Fibroblast of lung (primary cell): ENCODE data around the gene HOXB7. TPM values are rescaled to one million over a fixed set of nuclear protein-coding genes. Genes with fewer than 3 reads are reported as not detected.

Source experiments
- DNase-seq, 2 donors: peaks; one replicate each; pipeline versions ENCODE4 v3.0.0 to v3.0.0-alpha.2; 2010; ENCODE audit warnings: low read depth in 2 of 2
- H2AFZ ChIP-seq: 2 replicates; pipeline ENCODE4 v1.5.1; 2012; ENCODE audit warnings: low read length, control low read depth, inconsistent platforms
- H3K27ac ChIP-seq: 2 replicates; pipeline ENCODE4 v1.5.1; 2011; ENCODE audit warnings: low read length, control low read depth; ENCODE audit not compliant: insufficient read depth
- H3K27me3 ChIP-seq: 2 replicates; pipeline ENCODE4 v1.5.1; 2011; ENCODE audit warnings: mild to moderate bottlenecking, low read length; ENCODE audit not compliant: control insufficient read depth, insufficient read depth
- H3K36me3 ChIP-seq: 2 replicates; pipeline ENCODE4 v1.5.1; 2011; ENCODE audit warnings: low read length; ENCODE audit not compliant: control insufficient read depth, insufficient read depth
- H3K4me1 ChIP-seq: 2 replicates; pipeline ENCODE4 v1.5.1; 2011; ENCODE audit warnings: low read length; ENCODE audit not compliant: control insufficient read depth, insufficient read depth; ENCODE audit errors: extremely low read depth
- H3K4me2 ChIP-seq: 2 replicates; pipeline ENCODE4 v1.5.1; 2011; ENCODE audit warnings: low read length, control low read depth; ENCODE audit not compliant: insufficient read depth; ENCODE audit errors: extremely low read depth
- H3K4me3 ChIP-seq, 4 experiments: fragments of 200-600 bp in 1 of 4; sonication (generic) in 1 of 4; replicated peaks in 1 of 4; 2 replicates each; pipeline ENCODE4 v1.5.1; 2011 to 2016; ENCODE audit warnings: low read length in 4 of 4, low read depth in 3 of 4, mild to moderate bottlenecking in 3 of 4, control low read depth in 2 of 4, inconsistent platforms in 1 of 4, mixed read lengths in 1 of 4; ENCODE audit not compliant: insufficient read depth in 1 of 4; ENCODE audit errors: control extremely low read depth in 1 of 4
- H3K79me2 ChIP-seq: 2 replicates; pipeline ENCODE4 v1.5.1; 2012; ENCODE audit warnings: mild to moderate bottlenecking, low read length, inconsistent platforms; ENCODE audit not compliant: control insufficient read depth, insufficient read depth
- H3K9ac ChIP-seq: 2 replicates; pipeline ENCODE4 v1.5.1; 2011; ENCODE audit warnings: mild to moderate bottlenecking, low read length, control low read depth; ENCODE audit not compliant: insufficient read depth
- H3K9me3 ChIP-seq: 2 replicates; pipeline ENCODE4 v1.5.1; 2012; ENCODE audit warnings: low read depth, low read length; ENCODE audit not compliant: control insufficient read depth, insufficient read depth
- H4K20me1 ChIP-seq: 2 replicates; pipeline ENCODE4 v1.5.1; 2011; ENCODE audit warnings: low read length; ENCODE audit not compliant: control insufficient read depth, insufficient read depth; ENCODE audit errors: extremely low read depth
- EZH2 ChIP-seq: IDR thresholded peaks from 2 replicates; pipeline ENCODE4 v1.5.1; 2012; ENCODE audit warnings: low read length, control low read depth, mild to moderate bottlenecking; ENCODE audit errors: missing control alignments
- polyA plus RNA-seq, 2 donors: library from polyadenylated mRNA; depleted of rRNA in 1 of 2; stranded (reverse) in 1 of 2; unstranded in 1 of 2; fragments of >200 nt; gene quantifications; 2 replicates each; pipeline ENCODE4 v1.2.1, GENCODE V29; 2011 to 2012; ENCODE audit warnings: missing spikeins in 1 of 2
- total RNA-seq: library from RNA; depleted of rRNA; stranded (reverse); fragments of >200 nt; gene quantifications from 2 replicates; pipeline ENCODE4 v1.2.1, GENCODE V29; 2014
- TF ChIP-seq, protein P1 (sequence below), 2 donors: IDR thresholded peaks in 1 of 2; conservative IDR thresholded peaks in 1 of 2; 1 replicate in 1 of 2; 2 replicates in 1 of 2; pipeline ENCODE4 v1.5.1; 2011 to 2012; ENCODE audit warnings: low read length in 2 of 2, control low read depth in 1 of 2, inconsistent platforms in 1 of 2, low read depth in 1 of 2, mild to moderate bottlenecking in 1 of 2

HOXB7 gene
- total and polyA plus RNA-seq, 2 donors (not counting 1 experiment from before 2014, with no cell fraction given) = 7.4 to 12.7 TPM

DNA sequence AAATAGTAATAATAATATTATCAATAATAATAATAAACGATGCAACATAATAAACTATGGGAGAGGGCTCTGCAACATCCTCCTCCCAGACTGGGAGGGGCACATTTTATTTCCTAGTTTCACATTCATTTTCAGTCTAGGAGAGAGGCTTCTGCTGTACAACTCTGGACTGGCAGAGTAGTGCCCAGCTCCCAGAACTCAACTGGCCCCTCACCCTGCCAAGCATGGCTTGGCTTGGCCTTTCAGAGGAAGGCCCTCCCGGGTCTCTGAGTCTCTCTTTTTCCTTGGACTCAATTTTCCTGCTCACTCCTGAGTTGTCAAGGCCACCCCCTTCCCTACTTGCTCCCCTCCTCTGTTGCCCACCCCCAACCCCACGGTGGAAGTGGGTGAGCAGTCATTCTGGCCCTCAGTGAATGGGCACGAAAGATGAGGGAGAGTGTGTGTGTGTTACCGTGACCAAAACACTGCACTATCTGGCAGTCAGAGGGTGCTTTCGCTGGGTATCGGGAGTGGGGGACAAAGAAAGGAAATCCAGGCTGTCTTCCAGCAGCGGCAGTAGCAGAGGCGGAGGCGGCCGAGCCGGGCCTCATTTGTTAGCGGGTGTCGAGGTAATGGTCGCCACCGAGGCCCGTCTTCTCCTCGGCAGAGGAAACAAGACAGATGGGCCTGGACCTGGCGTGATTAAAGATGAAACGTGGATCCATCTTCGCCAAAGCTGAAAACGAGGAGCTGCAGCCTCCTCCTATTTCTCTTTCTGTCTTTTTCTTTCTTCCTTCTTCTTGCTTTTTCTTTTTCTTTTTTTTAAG, 34.9 kb downstream of the HOXB7 start:
- H2AFZ ChIP-seq = no peak overlapping the region

DNA sequence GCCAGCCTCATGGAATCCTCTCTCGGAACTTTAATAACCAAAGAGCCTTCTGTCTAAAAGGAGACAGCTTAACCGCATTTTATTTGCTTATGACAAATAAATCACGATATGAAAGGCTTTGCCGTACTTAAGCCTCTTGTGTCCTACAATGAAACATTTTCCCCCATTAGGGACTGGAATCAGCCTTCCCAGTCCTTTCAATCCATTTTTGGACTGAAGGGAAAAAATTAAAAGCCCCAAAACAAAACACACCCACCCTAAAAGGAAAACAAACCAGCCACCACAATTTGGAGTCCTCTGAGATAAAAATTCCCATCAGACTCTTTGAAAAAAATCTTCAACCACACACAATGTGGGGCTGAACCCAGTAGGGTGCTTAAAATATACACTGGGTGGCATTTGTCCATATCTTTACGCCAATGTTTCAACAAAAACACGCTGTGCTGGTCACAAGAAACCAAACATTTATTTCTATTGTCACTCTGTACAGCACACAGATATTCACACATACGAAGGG, 35.7 kb downstream of the HOXB7 start:
- Histone ChIP-seq H3K36me3 (peaks cover 3% of the 10 kb centered on the region), H3K27ac (peak overlapping the region; percentile 98), H3K9me3 (no peaks in the 10 kb centered on the region), H3K27me3 (no peaks in the 10 kb centered on the region), H3K4me3 (peak overlapping the region; percentile 25 to 98 (median 53)), H3K9ac (no peak overlapping the region), H3K4me2 (peak overlapping the region; percentile 86), H4K20me1 (no peaks in the 10 kb centered on the region), H2AFZ (no peak overlapping the region), H3K79me2 (peaks cover 99% of the 10 kb centered on the region), H3K4me1 (peaks cover 14% of the 10 kb centered on the region)
- no peak for TF ChIP-seq EZH2
- TF ChIP-seq, protein P1, sequence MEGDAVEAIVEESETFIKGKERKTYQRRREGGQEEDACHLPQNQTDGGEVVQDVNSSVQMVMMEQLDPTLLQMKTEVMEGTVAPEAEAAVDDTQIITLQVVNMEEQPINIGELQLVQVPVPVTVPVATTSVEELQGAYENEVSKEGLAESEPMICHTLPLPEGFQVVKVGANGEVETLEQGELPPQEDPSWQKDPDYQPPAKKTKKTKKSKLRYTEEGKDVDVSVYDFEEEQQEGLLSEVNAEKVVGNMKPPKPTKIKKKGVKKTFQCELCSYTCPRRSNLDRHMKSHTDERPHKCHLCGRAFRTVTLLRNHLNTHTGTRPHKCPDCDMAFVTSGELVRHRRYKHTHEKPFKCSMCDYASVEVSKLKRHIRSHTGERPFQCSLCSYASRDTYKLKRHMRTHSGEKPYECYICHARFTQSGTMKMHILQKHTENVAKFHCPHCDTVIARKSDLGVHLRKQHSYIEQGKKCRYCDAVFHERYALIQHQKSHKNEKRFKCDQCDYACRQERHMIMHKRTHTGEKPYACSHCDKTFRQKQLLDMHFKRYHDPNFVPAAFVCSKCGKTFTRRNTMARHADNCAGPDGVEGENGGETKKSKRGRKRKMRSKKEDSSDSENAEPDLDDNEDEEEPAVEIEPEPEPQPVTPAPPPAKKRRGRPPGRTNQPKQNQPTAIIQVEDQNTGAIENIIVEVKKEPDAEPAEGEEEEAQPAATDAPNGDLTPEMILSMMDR (conservative IDR thresholded peaks at IDR 0.05 in 1 of 2, IDR thresholded peaks at IDR 0.05 in 1 of 2; ENCODE audit: low read depth in 1 of 2, low read length in 2 of 2) = no peak
- DNase-seq = peak; percentile 81 to 92

More for the DNA sequence above, 34.9 kb downstream of the HOXB7 start:
- Histone ChIP-seq H3K4me1 (peaks cover 12% of the 10 kb centered on the region), H3K36me3 (peaks cover 1% of the 10 kb centered on the region), H3K4me2 (peak overlapping the region; percentile 86), H3K79me2 (peaks cover 99% of the 10 kb centered on the region), H3K9ac (peak overlapping the region; percentile 50), H3K9me3 (no peaks in the 10 kb centered on the region), H3K27ac (peak overlapping the region; percentile 98), H3K4me3 (peak overlapping the region; percentile 25 to 98 (median 58)), H3K27me3 (no peaks in the 10 kb centered on the region), H4K20me1 (no peaks in the 10 kb centered on the region)
- TF ChIP-seq, protein P1 (conservative IDR thresholded peaks at IDR 0.05 in 1 of 2, IDR thresholded peaks at IDR 0.05 in 1 of 2; ENCODE audit: low read depth in 1 of 2, low read length in 2 of 2) = no peak
- DNase-seq = peak in 1 of 2 donors; percentile 83

DNA sequence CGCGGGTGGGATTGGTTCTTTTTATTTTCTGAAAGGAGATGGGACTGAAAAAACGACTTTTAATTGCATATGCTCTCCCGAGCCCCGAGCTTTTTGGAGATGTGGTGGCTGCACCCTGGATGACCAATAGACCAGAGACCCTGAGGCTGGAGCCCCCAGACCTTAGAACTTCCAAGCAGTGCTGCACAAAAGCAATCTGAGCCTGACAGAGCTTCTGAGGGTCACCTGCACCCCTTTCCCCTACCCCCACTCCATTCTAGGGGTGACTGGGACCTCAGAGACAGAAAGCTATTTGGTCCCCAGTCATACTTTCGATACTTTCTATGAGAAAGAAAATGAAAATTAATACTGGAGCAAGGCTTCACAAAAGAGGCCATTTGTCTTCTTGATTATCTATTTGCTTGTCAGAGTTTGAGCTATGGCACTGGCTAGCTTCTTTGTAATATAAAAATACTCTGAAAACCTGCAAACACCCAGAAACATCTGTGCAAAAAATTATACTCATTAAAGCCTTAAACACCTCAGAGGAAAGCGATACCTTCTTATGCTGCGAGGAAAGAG, 36.2 kb downstream of the HOXB7 start:
- Histone ChIP-seq H3K9ac (no peak overlapping the region), H3K27me3 (no peaks in the 10 kb centered on the region), H3K9me3 (no peaks in the 10 kb centered on the region), H3K4me3 (peak overlapping the region; percentile 25 to 98 (median 60)), H3K36me3 (peaks cover 3% of the 10 kb centered on the region), H3K4me2 (peak overlapping the region; percentile 86), H4K20me1 (no peaks in the 10 kb centered on the region), H3K79me2 (peaks cover 99% of the 10 kb centered on the region), H3K27ac (peak overlapping the region; percentile 98), H3K4me1 (peaks cover 14% of the 10 kb centered on the region), H2AFZ (no peak overlapping the region)
- TF ChIP-seq, protein P1 (conservative IDR thresholded peaks at IDR 0.05 in 1 of 2, IDR thresholded peaks at IDR 0.05 in 1 of 2; ENCODE audit: low read depth in 1 of 2, low read length in 2 of 2) = no peak
- no peak for TF ChIP-seq EZH2
- DNase-seq = no peak
